Keratinocyte (primary cell): Measurements from ENCODE around the gene EIF2D.

Source experiments
- CTCF ChIP-seq, 3 experiments: IDR thresholded peaks in 1 of 3; conservative IDR thresholded peaks in 1 of 3; optimal IDR thresholded peaks in 1 of 3; 2 replicates in 2 of 3; 3 replicates in 1 of 3; pipeline versions ENCODE3 to v1.5.1; 2011; ENCODE audit warnings: low read length in 3 of 3, mild to moderate bottlenecking in 3 of 3, moderate library complexity in 2 of 3, control low read depth in 1 of 3, inconsistent platforms in 1 of 3; ENCODE audit not compliant: insufficient read depth in 2 of 3; ENCODE audit errors: extremely low read depth in 1 of 3
- EZH2 ChIP-seq: IDR thresholded peaks from one replicate; pipeline ENCODE4 v1.6.1; 2012; ENCODE audit warnings: inconsistent platforms, mild to moderate bottlenecking, low read length, moderate library complexity

- TF ChIP-seq CTCF (optimal IDR thresholded peaks at IDR 0.05 in 1 of 3, IDR thresholded peaks at IDR 0.05 in 1 of 3, conservative IDR thresholded peaks at IDR 0.05 in 1 of 3; ENCODE audit: extremely low read depth in 1 of 3, insufficient read depth in 2 of 3, low read length in 3 of 3) (no peak), EZH2 (no peak)
These were observed 38.9 kb downstream of the EIF2D start for GRCh38 chr1:206573319-206573718.
